ENCODE measurements around the gene ZCCHC4.

Gene ZCCHC4

DNA sequence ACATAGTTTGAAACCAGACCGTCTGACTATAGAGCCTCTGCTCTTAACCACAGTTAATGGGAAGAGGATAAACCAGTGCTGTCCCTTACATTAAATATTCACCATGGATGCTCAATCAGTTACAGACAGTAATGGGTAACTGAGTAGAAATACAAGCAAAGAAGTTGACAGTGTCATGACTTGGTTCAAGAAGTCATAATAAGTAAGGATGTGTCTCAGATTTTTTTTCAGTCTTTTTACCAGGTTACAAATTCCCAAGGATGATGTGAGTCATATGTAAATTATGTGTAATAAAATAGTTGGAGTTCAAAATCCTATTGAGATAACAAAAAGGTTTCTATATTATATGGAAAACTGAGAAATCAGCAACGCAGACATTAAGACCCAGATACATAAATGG, 31.1 kb downstream of the ZCCHC4 start:
- DNase-seq (ENCODE audit: low spot score), result no peak
- H3K27ac ChIP-seq, result no peak overlapping the region
- H3K4me3 ChIP-seq, result no peak overlapping the region
- TF ChIP-seq CTCF (IDR thresholded peaks at IDR 0.05), result no peak

DNA sequence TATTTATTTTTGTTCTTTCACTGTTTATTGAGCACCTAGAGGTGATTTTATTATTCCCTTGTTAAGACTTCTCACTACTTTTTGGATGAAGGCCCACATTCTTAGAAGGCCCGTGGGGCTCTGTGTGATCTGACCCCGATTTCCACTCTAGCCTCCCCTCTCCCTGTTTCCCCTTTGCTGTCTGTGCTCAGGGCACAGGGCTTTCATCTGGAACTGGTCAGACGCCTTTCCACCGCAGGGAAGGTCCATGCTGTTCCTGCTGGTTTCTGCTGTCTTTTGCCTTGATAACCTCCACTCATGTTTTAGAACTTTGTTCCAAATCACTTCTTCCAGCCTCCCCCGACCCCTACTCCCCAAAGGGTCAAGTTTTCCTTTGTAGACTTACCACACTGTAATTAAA, 33.2 kb downstream of the ZCCHC4 start:
- Histone ChIP-seq H3K4me3 (no peak overlapping the region), H3K27ac (no peak overlapping the region)
- no peak for TF ChIP-seq CTCF (IDR thresholded peaks at IDR 0.05)
- no peak for DNase-seq (ENCODE audit: low spot score)

- no peak for DNase-seq (ENCODE audit: low spot score)
- TF ChIP-seq CTCF (IDR thresholded peaks at IDR 0.05), result no peak
- Histone ChIP-seq H3K27ac (no peak overlapping the region), H3K4me3 (no peak overlapping the region)
These were observed 34.3 kb downstream of the ZCCHC4 start for GRCh38 chr4:25346913-25347312.

GRCh38 chr4:25347473-25347872, 34.9 kb downstream of the ZCCHC4 start:
- no peak for DNase-seq (ENCODE audit: low spot score)
- no peak for TF ChIP-seq CTCF (IDR thresholded peaks at IDR 0.05)
- no peak overlapping the region for H3K27ac ChIP-seq
- H3K4me3 ChIP-seq, result no peak overlapping the region

DNA sequence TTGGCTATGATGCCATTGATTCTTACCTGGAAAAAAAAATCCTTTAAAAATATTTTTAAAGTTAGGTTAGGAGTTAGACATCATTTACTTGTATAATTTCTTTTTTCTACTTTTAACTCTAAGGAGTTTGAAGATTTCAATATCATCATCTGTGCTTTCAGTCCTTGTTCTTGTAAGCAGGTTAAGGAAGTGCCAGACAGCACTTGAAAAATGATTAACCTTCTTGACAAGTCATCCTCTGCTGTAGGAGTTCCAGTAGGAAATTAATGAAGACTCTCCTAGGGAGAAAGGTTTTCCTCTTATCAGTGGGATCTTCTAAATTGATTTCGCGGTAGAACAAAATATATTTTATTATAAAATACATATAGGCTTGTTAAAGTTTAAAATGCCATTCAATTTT, 35.4 kb downstream of the ZCCHC4 start:
- no peak overlapping the region for H3K27ac ChIP-seq

GRCh38 chr4:25350561-25350960, 38.0 kb downstream of the ZCCHC4 start:
- TF ChIP-seq CTCF (IDR thresholded peaks at IDR 0.05), result no peak
- Histone ChIP-seq H3K27ac (no peak overlapping the region), H3K4me3 (no peak overlapping the region)
- no peak for DNase-seq (ENCODE audit: low spot score)

More for the DNA sequence above, 35.4 kb downstream of the ZCCHC4 start:
- TF ChIP-seq CTCF (IDR thresholded peaks at IDR 0.05), result no peak
- no peak overlapping the region for H3K4me3 ChIP-seq
- DNase-seq (ENCODE audit: low spot score), result no peak

GRCh38 chr4:25351777-25352416, 39.3 kb downstream of the ZCCHC4 start:
- H3K4me3 ChIP-seq, result no peak overlapping the region
- no peak for DNase-seq (ENCODE audit: low spot score)
- no peak for TF ChIP-seq CTCF (IDR thresholded peaks at IDR 0.05)
- no peak overlapping the region for H3K27ac ChIP-seq
